ENCODE measurements around the gene ACSL5.

DNA sequence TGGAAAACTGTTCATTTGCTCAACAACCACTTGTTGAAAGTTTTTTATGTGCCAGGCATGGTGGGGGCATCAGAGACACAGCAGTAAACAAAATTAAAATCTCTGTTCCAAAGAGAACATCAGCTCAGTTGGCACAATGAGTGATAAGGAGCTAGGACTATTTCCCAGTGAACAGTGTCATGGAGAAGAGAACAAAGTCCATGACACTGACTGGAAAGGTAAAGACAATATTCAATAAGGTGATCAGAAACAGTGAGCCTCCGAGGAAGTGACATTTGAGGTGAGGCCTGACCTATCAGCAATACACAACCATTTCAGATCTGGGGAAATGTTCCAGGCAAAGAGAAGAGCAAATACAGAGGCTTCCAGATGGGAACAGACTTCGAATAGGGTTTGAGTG, 14.6 kb downstream of the ACSL5 start:
- TF ChIP-seq CTCF (IDR thresholded peaks at IDR 0.05; ENCODE audit: low read length), result no peak
- no peak for TF ChIP-seq EZH2 (IDR thresholded peaks at IDR 0.05; ENCODE audit: borderline replicate concordance, low read length)

All from OCI-LY1 (cell line).